SW480 (cell line): Measurements from ENCODE around the gene TBC1D9B.

Experiments
- DNase-seq: peaks from one replicate; pipeline ENCODE4 v3.0.0-alpha.2; 2016; ENCODE audit warnings: low spot score

TBC1D9B gene

DNA sequence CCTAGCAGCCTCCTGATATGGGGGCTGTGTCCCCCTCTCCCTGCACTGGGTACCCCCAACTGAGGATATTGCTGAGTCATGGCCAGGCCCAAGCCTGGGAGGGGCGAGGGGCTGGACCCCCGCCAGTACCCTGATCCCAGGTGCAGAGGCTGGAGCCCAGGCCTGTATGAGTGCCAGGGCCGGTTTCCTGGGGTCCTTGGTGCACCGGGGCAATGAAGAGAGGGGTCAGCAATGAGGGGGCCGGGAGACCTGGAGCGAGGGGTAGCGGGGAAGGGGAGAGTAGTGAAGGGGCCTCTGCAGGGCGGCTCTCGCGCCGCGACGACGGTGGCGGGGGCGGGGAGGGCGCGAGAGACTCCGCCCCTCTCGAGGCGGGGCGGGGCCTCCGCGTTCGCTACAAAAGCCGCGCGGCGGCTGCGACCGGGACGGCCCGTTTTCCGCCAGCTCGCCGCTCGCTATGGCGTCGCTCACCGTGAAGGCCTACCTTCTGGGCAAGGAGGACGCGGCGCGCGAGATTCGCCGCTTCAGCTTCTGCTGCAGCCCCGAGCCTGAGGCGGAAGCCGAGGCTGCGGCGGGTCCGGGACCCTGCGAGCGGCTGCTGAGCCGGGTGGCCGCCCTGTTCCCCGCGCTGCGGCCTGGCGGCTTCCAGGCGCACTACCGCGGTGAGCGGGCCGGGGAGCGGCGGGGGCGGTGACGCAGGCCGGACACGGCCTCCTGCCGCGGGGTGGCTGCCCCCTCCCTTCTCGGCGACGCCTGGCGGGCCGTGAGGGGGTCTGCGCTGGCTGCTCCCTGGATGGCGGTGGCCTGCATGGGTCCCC lies 87.0 kb downstream of the TBC1D9B start, which contains the start of gene SQSTM1:
TSS of gene SQSTM1 (plus strand) at position 423 of the 815 bp plus-strand sequence. CDS start at position 455, 32 bp downstream.
- peak; percentile 68 for DNase-seq

DNA sequence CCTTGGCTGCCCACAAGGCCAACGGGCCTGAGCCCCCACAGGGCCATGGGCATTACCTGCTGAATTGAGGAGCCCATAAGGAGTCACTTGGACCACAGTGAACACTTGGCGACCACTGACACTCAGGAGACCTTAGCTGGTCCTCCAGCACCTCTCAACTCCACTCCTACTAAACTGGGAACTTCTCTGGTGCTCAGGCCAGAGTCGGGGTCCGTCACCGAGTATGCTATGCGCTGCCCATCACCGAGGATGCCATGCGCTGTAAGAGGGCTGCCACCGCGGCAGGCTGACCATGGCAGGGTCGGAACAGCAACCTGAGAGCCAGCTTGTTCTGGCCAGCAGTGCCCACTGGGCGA lies 87.6 kb downstream of the TBC1D9B start:
- no peak for DNase-seq

- DNase-seq: peak; percentile 92
These were observed 88.2 kb downstream of the TBC1D9B start for GRCh38 chr5:179819296-179820126.

DNA sequence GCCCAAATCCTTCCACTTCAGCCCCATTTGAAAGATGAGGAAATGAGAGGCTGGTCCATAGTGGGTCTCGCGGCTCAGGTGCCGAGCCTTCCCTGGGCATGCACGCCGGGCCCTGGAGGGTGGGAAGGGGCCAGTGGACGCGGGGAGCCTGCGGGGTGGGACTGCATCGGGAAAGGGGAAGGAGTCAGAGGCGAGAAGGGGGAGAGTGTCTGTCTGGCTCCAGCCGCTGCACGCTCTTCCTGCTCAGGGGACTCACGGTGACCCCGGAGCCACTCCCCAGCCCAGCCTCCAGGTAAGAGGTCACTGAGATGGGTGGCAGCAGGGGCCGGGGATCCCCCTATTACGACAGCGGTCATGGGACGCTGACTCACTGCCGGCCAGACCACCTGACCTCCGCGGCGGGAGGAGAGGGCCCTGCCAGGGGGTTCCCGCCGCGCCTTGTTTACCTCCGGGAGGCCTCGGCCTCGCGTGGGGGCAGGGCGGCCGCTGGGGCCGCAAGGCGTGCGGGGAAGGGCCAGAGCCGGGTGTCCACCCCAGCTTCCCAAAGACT lies 88.9 kb downstream of the TBC1D9B start:
- peak; percentile 98 for DNase-seq

DNA sequence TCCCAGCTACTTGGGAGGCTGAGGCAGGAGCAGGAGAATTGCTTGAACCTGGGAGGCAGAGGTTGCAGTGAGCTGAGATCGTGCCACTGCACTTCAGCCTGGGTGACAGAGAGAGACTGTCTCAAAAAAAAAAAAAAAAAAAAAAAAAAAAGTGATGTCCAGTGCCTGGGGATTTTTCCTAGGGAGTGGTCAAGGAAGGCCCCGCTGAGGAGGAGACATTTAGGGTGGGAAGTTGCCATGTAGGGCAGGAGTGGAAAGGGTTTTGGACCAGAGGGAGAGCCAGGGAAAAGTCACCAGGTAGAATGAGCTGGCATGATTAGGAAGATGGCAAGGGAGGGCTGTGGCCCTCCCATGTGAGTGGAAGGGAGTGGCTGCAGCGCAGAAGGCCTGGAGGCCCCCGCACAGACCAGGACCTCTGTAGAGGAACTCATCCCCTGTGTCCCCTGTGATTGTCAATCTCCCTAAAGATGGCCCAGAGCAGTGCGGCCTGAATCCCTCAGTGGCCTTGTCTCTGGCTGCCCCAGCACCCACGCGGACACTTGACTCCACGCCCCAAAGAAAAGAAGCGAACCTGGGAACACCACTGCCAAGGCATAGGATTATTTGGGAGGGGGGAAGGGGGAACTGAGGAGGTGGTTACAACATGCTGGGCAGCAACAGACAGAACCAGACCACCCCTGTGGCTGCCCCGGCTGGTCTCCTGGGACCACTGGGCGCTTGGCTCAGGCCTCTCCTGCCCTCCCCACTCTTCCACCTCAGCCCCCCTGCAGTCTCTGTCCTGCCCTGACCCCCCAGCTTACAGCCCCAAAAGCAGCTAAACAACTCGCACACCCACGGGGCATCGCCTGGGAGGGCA lies 89.6 kb downstream of the TBC1D9B start:
- peak; percentile 56 for DNase-seq

- DNase-seq: no peak
These were observed 90.2 kb downstream of the TBC1D9B start for GRCh38 chr5:179817470-179817840.

- no peak for DNase-seq
These were observed 90.8 kb downstream of the TBC1D9B start for GRCh38 chr5:179816796-179817469.

DNA sequence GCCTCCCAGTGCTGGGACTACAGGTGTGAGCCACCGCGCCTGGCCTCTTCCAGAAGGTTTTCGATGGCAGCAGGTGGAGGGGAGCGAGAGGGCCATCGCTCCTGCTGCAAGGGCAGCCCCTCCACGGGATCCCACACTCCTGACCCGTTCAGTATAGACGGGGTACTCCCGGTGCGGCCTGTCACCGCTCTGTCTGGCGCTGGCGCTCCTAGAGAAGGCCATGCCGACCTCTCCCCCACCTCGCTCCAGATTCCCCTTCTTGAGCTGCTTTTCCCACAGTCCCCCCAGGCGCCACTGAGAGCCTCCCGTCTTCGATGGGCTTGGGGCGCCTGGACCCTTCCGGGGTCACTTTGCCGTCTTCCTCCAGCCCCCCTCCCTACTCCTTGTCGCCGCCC lies 91.3 kb downstream of the TBC1D9B start:
- DNase-seq: no peak

- DNase-seq: no peak
These were observed 92.0 kb downstream of the TBC1D9B start for GRCh38 chr5:179815491-179816249.

DNA sequence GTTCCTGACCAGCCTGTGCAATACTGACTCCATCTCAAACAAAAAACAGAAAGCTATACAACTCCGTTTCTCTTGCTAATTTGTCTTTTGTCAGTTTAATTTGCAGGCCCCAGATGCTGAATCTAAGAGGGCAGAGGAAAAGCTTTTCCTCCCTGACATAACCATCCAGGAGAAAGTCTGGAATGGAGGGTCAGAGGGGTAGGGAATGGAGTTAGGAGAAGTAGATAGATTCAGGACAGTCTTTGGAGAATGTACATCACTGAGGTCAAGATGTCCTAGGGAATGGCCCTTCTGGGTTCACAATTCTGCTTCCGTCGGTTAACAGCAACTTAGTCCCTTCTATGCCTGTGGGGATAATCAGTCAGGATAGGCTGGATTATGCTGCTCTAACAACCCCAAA lies 93.6 kb downstream of the TBC1D9B start:
- DNase-seq: no peak

DNA sequence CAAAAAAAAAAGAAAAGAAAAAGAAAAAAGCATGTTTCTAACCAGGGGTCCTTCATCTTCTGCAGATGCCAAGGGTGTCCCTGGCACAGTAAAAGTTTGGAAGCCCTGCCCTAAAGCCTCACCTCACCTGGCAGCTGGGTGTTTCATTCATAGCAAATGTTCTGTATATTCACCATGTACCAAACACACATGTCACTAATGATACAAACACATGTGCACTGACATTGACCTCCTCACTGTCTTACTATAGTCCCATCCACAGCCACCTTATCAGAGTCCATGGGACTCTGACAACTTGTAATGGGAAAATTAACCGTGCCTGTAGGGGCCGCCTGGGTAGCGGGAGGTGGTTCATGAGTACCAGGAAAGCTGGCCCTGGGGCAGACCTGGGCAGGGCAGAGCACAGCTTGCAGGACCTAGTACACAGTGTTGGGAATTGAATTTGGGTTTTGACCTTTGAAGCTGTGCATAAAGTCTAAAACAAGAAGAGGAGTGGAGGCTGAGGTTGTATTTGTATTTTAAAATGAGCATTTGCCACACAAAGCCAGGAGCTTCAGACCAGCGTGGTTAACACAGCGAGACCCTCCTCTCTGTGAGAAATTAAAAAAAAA lies 94.6 kb downstream of the TBC1D9B start:
- DNase-seq: no peak

GRCh38 chr5:179812135-179812825 lies 95.4 kb downstream of the TBC1D9B start:
- no peak for DNase-seq
